Right lobe of liver (tissue), 6 donors: ENCODE data around the gene OVCA2. TPM values are rescaled to one million over a fixed set of nuclear protein-coding genes. Genes with fewer than 3 reads are reported as not detected.

Experiments
- ATAC-seq, 4 donors: fragments of 200-7000 bp; cut with Tn5 transposase; one replicate each; pipeline ENCODE4 v1.9.1; 2020; ENCODE audit warnings: mild to moderate bottlenecking in 4 of 4, moderate library complexity in 4 of 4
- DNase-seq, 3 donors: peaks; one replicate each; pipeline ENCODE4 v3.0.0-alpha.2; 2020
- H3K27ac ChIP-seq, 3 donors: fragments of 200-600 bp; one replicate each; pipeline ENCODE4 v1.8.0; 2022
- H3K27me3 ChIP-seq, 2 donors: fragments of 200-600 bp; one replicate each; pipeline ENCODE4 v1.8.0; 2022
- H3K36me3 ChIP-seq, 4 donors: fragments of 200-600 bp; sonication (generic) in 1 of 4; one replicate each; pipeline versions ENCODE4 v1.5.1 to v1.8.0; 2017 to 2022; ENCODE audit warnings: control low read depth in 1 of 4
- H3K4me1 ChIP-seq, 4 donors: fragments of 200-600 bp; sonication (generic) in 1 of 4; one replicate each; pipeline versions ENCODE4 v1.5.1 to v1.8.0; 2017 to 2022; ENCODE audit warnings: control low read depth in 1 of 4
- H3K4me3 ChIP-seq, 3 donors: fragments of 200-600 bp; one replicate each; pipeline ENCODE4 v1.8.0; 2022
- H3K9me3 ChIP-seq, 4 donors: fragments of 200-600 bp; sonication (generic) in 1 of 4; one replicate each; pipeline versions ENCODE4 v1.5.1 to v1.8.0; 2017 to 2022; ENCODE audit warnings: control low read depth in 1 of 4
- CTCF ChIP-seq, 4 donors: fragments of 200-600 bp in 3 of 4; fragments of 450-650 bp in 1 of 4; IDR thresholded peaks; one replicate each; pipeline versions ENCODE4 v1.5.1 to v1.8.0; 2016 to 2022; ENCODE audit warnings: antibody characterized with exemption in 4 of 4, mild to moderate bottlenecking in 2 of 4
- POLR2A ChIP-seq: fragments of 450-650 bp; IDR thresholded peaks from one replicate; pipeline ENCODE4 v1.6.1; 2017; ENCODE audit warnings: antibody characterized with exemption, mild to moderate bottlenecking
- WGBS: methylation state at CpG from one replicate; pipeline ENCODE4 v1.1.6; 2018; ENCODE audit warnings: low coverage, low lambda C conversion rate; ENCODE audit not compliant: insufficient coverage; ENCODE audit errors: missing lambda C conversion rate; 5-methylcytosine and 5-hydroxymethylcytosine counted together
- intact Hi-C, 2 donors: fragments of 100-400 bp; cut with DNase I; formaldehyde crosslinking; loops; one replicate each; pipeline versions ENCODE4 v1.11.2 to v1.14.1; 2022
- total RNA-seq, 6 experiments: library from RNA; depleted of rRNA in 2 of 6; stranded (reverse); fragments of >200 nt in 2 of 6; fragmentation: NEBNext Ultra II Directional in 3 of 6; extraction: Animal tissue kit (Norgen Biotek cat#: 25700) in 3 of 6; gene quantifications; one replicate each; pipeline versions ENCODE4 v1.1.0 to v1.2.4, GENCODE V29; 2016 to 2023
- donor health status: DM: no; HTN: yes; CAD: no.
- donor health status: DM: no; HTN: no; CAD: no.
- donor health status: DM: no; HTN: no; CAD: no.
- donor health status: DM: no; HTN: yes; CAD: no.
- donor health status: DM: no; HTN: yes; CAD: no.

Gene OVCA2
- total RNA-seq, 6 experiments from 2014 or later, result 10.3 to 36.2 (median 14.8) TPM

GRCh38 chr17:2025622-2026309 lies 16.1 kb upstream of the OVCA2 start:
- intact Hi-C loops, result loop anchor here (5.0 kb wide), 1 partner anchor 118 kb away; no protein-coding TSS in a partner anchor
- peak; percentile 52 to 54 (median 53) for ATAC-seq

GRCh38 chr17:2027528-2028233 lies 14.1 kb upstream of the OVCA2 start:
- WGBS, result 79% methylated on average over 6 of the region's 11 CpGs
- intact Hi-C loops, result loop anchor here (5.0 kb wide), 1 partner anchor 120 kb away; no protein-coding TSS in a partner anchor
- no peak for ATAC-seq
- Histone ChIP-seq H3K27me3 (no peaks in the 10 kb centered on the region), H3K36me3 (no peaks in the 10 kb centered on the region), H3K4me1 (peaks cover 0 to 38% (median 10%) of the 10 kb centered on the region in 4 donors), H3K9me3 (no peaks in the 10 kb centered on the region), H3K4me3 (no peak overlapping the region), H3K27ac (no peak overlapping the region)
- TF ChIP-seq POLR2A, result no peak
- no peak for TF ChIP-seq CTCF (IDR thresholded peaks at IDR 0.05)
- no peak for DNase-seq

More at GRCh38 chr17:2025622-2026309, 16.1 kb upstream of the OVCA2 start:
- DNase-seq, result peak; percentile 79 to 82 (median 82)
- no peak overlapping the region for H3K27ac ChIP-seq
- H3K4me3 ChIP-seq, result peak overlapping the region; percentile 32 to 58 (median 48)
- H3K27me3 ChIP-seq, result no peaks in the 10 kb centered on the region
- H3K36me3 ChIP-seq, result no peaks in the 10 kb centered on the region
- H3K4me1 ChIP-seq, result peaks cover 0 to 28% (median 7%) of the 10 kb centered on the region in 4 donors
- no peaks in the 10 kb centered on the region for H3K9me3 ChIP-seq
- TF ChIP-seq CTCF (IDR thresholded peaks at IDR 0.05) (peak; percentile 64 to 75 (median 72)), POLR2A (no peak)
- under 1% methylated on average over 23 of the region's 55 CpGs for WGBS

GRCh38 chr17:2028234-2028614 lies 13.6 kb upstream of the OVCA2 start:
- WGBS, result 95% methylated on average over 3 of the region's 5 CpGs
- ATAC-seq, result no peak

GRCh38 chr17:2028737-2029136 lies 13.1 kb upstream of the OVCA2 start:
- H3K4me1 ChIP-seq, result peaks cover 0 to 37% (median 9%) of the 10 kb centered on the region in 4 donors
- TF ChIP-seq CTCF (IDR thresholded peaks at IDR 0.05) (no peak), POLR2A (no peak)

More at GRCh38 chr17:2028234-2028614, 13.6 kb upstream of the OVCA2 start:
- no peak for DNase-seq
- H3K4me1 ChIP-seq, result peaks cover 0 to 38% (median 10%) of the 10 kb centered on the region in 4 donors
- H3K36me3 ChIP-seq, result no peaks in the 10 kb centered on the region
- no peaks in the 10 kb centered on the region for H3K27me3 ChIP-seq
- no peaks in the 10 kb centered on the region for H3K9me3 ChIP-seq
- intact Hi-C loops, result loop anchor here (5.0 kb wide), 1 partner anchor 121 kb away; no protein-coding TSS in a partner anchor
- H3K27ac ChIP-seq, result no peak overlapping the region
- TF ChIP-seq CTCF (IDR thresholded peaks at IDR 0.05) (no peak), POLR2A (no peak)
- H3K4me3 ChIP-seq, result no peak overlapping the region

More at GRCh38 chr17:2028737-2029136, 13.1 kb upstream of the OVCA2 start:
- H3K36me3 ChIP-seq, result no peaks in the 10 kb centered on the region
- DNase-seq, result no peak
- no peaks in the 10 kb centered on the region for H3K27me3 ChIP-seq
- H3K27ac ChIP-seq, result no peak overlapping the region
- intact Hi-C loops, result loop anchor here (5.0 kb wide), 1 partner anchor 121 kb away; no protein-coding TSS in a partner anchor
- H3K4me3 ChIP-seq, result no peak overlapping the region
- no peaks in the 10 kb centered on the region for H3K9me3 ChIP-seq
- ATAC-seq, result no peak
- WGBS, result 20% methylated on average over 1 of the region's 6 CpGs
